Type B pancreatic cell (in vitro differentiated cells): ENCODE results near the gene BUD31. TPM values are rescaled to one million over a fixed set of nuclear protein-coding genes. Genes with fewer than 3 reads are reported as not detected.
A peak's percentile ranks its signal among the peaks of the same experiment; 100 is the strongest.

Experiments used
- DNase-seq: peaks from one replicate; pipeline ENCODE4 v3.0.0; 2021; ENCODE audit warnings: mixed read lengths; ENCODE audit not compliant: unreplicated experiment; ENCODE audit errors: extremely low spot score
- H3K27ac Mint-ChIP-seq: 2 replicates; pipeline ENCODE4 v1.8.0; 2021; ENCODE audit warnings: mild to moderate bottlenecking, mixed read lengths
- H3K27me3 Mint-ChIP-seq: 2 replicates; pipeline ENCODE4 v1.8.0; 2021; ENCODE audit warnings: mixed read lengths
- H3K36me3 Mint-ChIP-seq: 2 replicates; pipeline ENCODE4 v1.8.0; 2021; ENCODE audit warnings: mixed read lengths
- H3K4me1 Mint-ChIP-seq: one replicate; pipeline ENCODE4 v1.8.0; 2021; ENCODE audit warnings: mixed read lengths; ENCODE audit not compliant: unreplicated experiment
- H3K4me3 Mint-ChIP-seq: 2 replicates; pipeline ENCODE4 v1.8.0; 2021; ENCODE audit warnings: mild to moderate bottlenecking, mixed read lengths
- H3K9me3 Mint-ChIP-seq: 2 replicates; pipeline ENCODE4 v1.8.0; 2021; ENCODE audit warnings: mixed read lengths
- CTCF ChIP-seq: fragments of 200-600 bp; sonication (generic); conservative IDR thresholded peaks from 2 replicates; pipeline ENCODE4 v1.5.0; 2021; ENCODE audit warnings: antibody characterized with exemption, mild to moderate bottlenecking
- total RNA-seq: library from RNA; stranded (reverse); gene quantifications from 2 replicates; pipeline ENCODE4 v1.2.1, GENCODE V29; 2021; ENCODE audit warnings: low replicate concordance

Gene BUD31
- total RNA-seq, 1 donor from 2014 or later: 102 TPM

- DNase-seq: no peak
- Mint-ChIP-seq H3K36me3 (peaks cover 26% of the 10 kb centered on the region), H3K9me3 (no peaks in the 10 kb centered on the region), H3K4me3 (peak overlapping the region; percentile 74), H3K27ac (peak overlapping the region; percentile 99), H3K4me1 (peaks cover 8% of the 10 kb centered on the region), H3K27me3 (no peaks in the 10 kb centered on the region)
- no peak for TF ChIP-seq CTCF
These were observed 42.1 kb upstream of the BUD31 start for GRCh38 chr7:99366646-99367045.

DNA sequence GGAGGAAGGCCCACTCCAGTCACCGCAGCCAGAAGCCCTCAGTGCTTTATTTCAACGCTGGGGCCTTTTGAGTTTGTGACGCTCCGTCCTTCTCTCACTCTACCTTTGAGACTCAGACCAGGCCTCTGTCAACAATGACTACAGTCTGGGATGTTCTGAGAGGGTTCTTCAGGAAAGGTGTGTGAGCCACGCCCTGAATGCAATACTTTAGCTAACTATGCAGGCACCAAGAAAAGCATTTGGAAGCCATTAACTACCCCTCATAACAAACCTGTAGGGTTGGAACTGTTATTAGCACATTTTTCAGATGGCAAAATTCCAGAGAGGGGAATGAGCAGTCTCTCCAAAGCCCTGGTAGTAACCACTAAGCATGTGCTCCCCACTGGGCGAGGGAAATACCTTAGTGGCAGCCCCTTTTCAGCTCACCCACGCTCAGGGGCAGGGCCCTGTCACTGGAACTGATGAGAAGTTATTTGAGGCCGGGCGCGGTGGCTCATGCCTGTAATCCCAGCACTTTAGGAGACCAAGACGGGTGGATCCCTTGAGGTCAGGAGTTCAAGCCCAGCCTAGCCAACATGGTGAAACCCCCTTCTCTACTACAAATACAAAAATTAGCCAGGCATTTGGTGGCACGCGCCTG lies 39.9 kb upstream of the BUD31 start:
- H3K27ac Mint-ChIP-seq: peak overlapping the region; percentile 100
- H3K9me3 Mint-ChIP-seq: no peaks in the 10 kb centered on the region
- H3K36me3 Mint-ChIP-seq: peaks cover 15% of the 10 kb centered on the region
- H3K4me3 Mint-ChIP-seq: peak overlapping the region; percentile 77
- DNase-seq: no peak
- no peaks in the 10 kb centered on the region for H3K27me3 Mint-ChIP-seq
- H3K4me1 Mint-ChIP-seq: peaks cover 18% of the 10 kb centered on the region
- TF ChIP-seq CTCF: no peak

- no peaks in the 10 kb centered on the region for H3K27me3 Mint-ChIP-seq
- no peak overlapping the region for H3K4me3 Mint-ChIP-seq
- peak overlapping the region; percentile 100 for H3K27ac Mint-ChIP-seq
- DNase-seq: no peak
- no peaks in the 10 kb centered on the region for H3K9me3 Mint-ChIP-seq
- H3K4me1 Mint-ChIP-seq: peaks cover 18% of the 10 kb centered on the region
- no peak for TF ChIP-seq CTCF
- H3K36me3 Mint-ChIP-seq: peaks cover 15% of the 10 kb centered on the region
These were observed 38.9 kb upstream of the BUD31 start for GRCh38 chr7:99369767-99370391.

DNA sequence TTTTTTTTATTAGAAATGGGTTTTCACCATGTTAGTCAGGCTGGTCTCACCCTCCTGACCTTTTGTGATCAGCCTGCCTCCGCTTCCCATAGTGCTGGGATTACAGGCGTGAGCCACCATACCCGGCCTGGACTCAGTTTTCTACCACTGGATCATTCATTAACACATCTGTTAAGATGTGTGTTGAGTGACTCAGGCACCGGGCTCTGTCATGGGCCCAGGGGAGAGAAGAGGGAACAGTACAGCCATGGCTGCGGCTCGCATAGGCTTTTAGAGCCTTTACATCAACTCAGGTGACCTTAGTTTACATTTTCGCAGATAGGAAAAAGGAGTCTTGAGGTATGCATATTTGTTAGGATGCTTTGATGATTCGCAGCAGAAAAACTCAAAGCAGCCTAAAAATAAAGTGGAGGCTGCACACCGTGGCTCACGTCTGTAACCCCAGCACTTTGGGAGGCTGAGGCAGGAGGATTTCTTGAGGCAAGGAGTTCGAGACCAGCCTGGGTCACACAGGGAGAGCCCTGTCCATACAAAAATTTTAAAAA lies 37.3 kb upstream of the BUD31 start:
- H3K27me3 Mint-ChIP-seq: no peaks in the 10 kb centered on the region
- no peaks in the 10 kb centered on the region for H3K9me3 Mint-ChIP-seq
- peaks cover 9% of the 10 kb centered on the region for H3K36me3 Mint-ChIP-seq
- H3K27ac Mint-ChIP-seq: peak overlapping the region; percentile 76
- DNase-seq: no peak
- peak overlapping the region; percentile 28 for H3K4me3 Mint-ChIP-seq
- H3K4me1 Mint-ChIP-seq: peaks cover 15% of the 10 kb centered on the region
- TF ChIP-seq CTCF: no peak

DNA sequence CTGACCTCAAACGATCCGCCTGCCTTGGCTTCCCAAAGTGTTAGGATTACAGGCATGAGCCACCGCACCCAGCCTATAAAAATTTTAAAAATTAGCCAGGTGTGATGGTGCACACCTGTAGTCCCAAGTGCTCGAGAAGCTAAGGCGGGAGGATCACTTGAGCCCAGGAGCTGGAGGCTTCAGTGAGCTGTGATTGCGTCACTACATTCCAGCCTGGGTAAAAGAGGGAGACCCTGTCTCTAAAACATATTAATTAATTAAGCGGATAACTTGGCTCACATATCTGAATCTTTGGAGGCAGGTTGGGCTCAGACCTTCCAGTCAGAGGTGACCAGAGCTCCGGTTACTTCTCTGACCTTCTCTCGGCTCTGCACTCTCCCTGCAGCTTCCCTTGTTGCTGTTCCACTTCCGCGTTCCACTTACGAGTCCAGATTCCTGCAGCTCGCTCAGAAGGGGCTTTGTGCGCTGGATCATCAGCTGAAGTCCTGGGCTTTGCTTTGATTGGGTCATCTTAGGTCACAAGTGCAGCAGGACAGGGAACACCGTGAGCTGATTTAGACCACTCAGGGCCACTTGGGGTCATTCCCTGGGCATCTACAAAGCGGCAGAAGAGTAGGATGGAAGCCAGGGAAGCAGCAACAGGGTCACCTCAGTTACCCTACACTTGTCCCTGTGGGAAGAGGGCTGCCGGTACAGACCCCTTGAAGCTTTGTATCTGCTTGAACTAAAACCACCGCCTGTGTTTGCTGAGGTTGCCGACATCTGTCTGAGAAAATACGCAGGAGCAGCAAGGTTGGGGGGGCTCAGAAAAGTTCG lies 36.3 kb upstream of the BUD31 start:
- Mint-ChIP-seq H3K36me3 (peaks cover 4% of the 10 kb centered on the region), H3K27ac (peak overlapping the region; percentile 97), H3K27me3 (no peaks in the 10 kb centered on the region), H3K9me3 (no peaks in the 10 kb centered on the region), H3K4me3 (peak overlapping the region; percentile 87), H3K4me1 (peaks cover 13% of the 10 kb centered on the region)
- no peak for TF ChIP-seq CTCF
- DNase-seq: no peak
